Sigmoid colon (tissue), 7 donors: Measurements from ENCODE around the gene GRM1. TPM values are rescaled to one million over a fixed set of nuclear protein-coding genes. Genes with fewer than 3 reads are reported as not detected.

Experiments used
- DNase-seq: peaks from one replicate; pipeline ENCODE4 v3.0.0-alpha.2; 2019
- H3K27ac ChIP-seq, 4 donors: fragments of 200-600 bp; sonication (generic); one replicate each; pipeline ENCODE4 v1.5.1; 2016 to 2019; ENCODE audit warnings: mild to moderate bottlenecking in 1 of 4
- H3K27me3 ChIP-seq, 3 donors: fragments of 200-600 bp; sonication (generic); one replicate each; pipeline ENCODE4 v1.5.1; 2019; ENCODE audit warnings: mild to moderate bottlenecking in 1 of 3
- H3K36me3 ChIP-seq, 4 donors: fragments of 200-600 bp; sonication (generic); one replicate each; pipeline ENCODE4 v1.5.1; 2016 to 2019
- H3K4me1 ChIP-seq, 4 donors: fragments of 200-600 bp; sonication (generic); one replicate each; pipeline ENCODE4 v1.5.1; 2017 to 2019
- H3K4me3 ChIP-seq, 4 donors: fragments of 200-600 bp; sonication (generic); one replicate each; pipeline ENCODE4 v1.5.1; 2017 to 2019; ENCODE audit warnings: mild to moderate bottlenecking in 2 of 4, moderate library complexity in 1 of 4
- H3K9me3 ChIP-seq, 4 donors: fragments of 200-600 bp in 3 of 4; sonication (generic) in 3 of 4; one replicate each; pipeline versions ENCODE4 v1.5.1 to v1.6.1; 2013 to 2019
- CTCF ChIP-seq, 4 experiments: fragments of 450-650 bp in 3 of 4; fragments of 200-600 bp in 1 of 4; IDR thresholded peaks; one replicate each; pipeline ENCODE4 v1.5.1; 2016 to 2019; ENCODE audit warnings: antibody characterized with exemption in 4 of 4, mild to moderate bottlenecking in 3 of 4, moderate library complexity in 2 of 4
- EP300 ChIP-seq, 4 donors: sonication (generic); formaldehyde crosslinking; IDR thresholded peaks; one replicate each; pipeline ENCODE4 v1.6.1; 2017; ENCODE audit warnings: antibody characterized with exemption in 4 of 4
- POLR2A ChIP-seq, 2 donors: fragments of 450-650 bp; IDR thresholded peaks; one replicate each; pipeline ENCODE4 v1.6.1; 2016; ENCODE audit warnings: antibody characterized with exemption in 2 of 2, mild to moderate bottlenecking in 2 of 2, moderate library complexity in 2 of 2
- POLR2AphosphoS5 ChIP-seq, 4 donors: sonication (generic); formaldehyde crosslinking; IDR thresholded peaks; one replicate each; pipeline ENCODE4 v1.6.1; 2017; ENCODE audit warnings: antibody characterized with exemption in 4 of 4
- WGBS, 2 donors: extraction: QIAGEN DNeasy Blood & Tissue Kit; methylation state at CpG; one replicate each; pipeline ENCODE4 v1.1.7; 2013; 5-methylcytosine and 5-hydroxymethylcytosine counted together
- intact Hi-C: fragments of 100-400 bp; cut with DNase I; formaldehyde crosslinking; loops from one replicate; pipeline ENCODE4 v1.15.1; 2023
- polyA plus RNA-seq, 3 donors: library from polyadenylated mRNA; stranded (reverse); fragments of 200-250 nt; gene quantifications; one replicate each; pipeline ENCODE4 v1.2.3, GENCODE V29; 2013
- total RNA-seq, 4 donors: library from RNA; depleted of rRNA; stranded (reverse); fragments of >200 nt; gene quantifications; one replicate each; pipeline ENCODE4 v1.1.0, GENCODE V29; 2016
- donor health status: healthy with polysubstance abuse.
- donor health status: Bipolar disorder and iron deficiency.
- donor health status: healthy.

GRM1 gene
- total and polyA plus RNA-seq, 7 donors: under 0.01 to 0.36 (median 0.03) TPM; not detected in 4

- WGBS, 2 donors: 95 to 96% methylated on average over 4 of the region's 4 CpGs
- TF ChIP-seq POLR2AphosphoS5 (IDR thresholded peaks at IDR 0.05) (no peak), CTCF (IDR thresholded peaks at IDR 0.05) (no peak), EP300 (IDR thresholded peaks at IDR 0.05) (no peak), POLR2A (IDR thresholded peaks at IDR 0.05) (no peak)
- DNase-seq: no peak
Measured at GRCh38 chr6:146445233-146445632, 416.4 kb downstream of the GRM1 start.

GRCh38 chr6:146456886-146457285, 428.0 kb downstream of the GRM1 start:
- TF ChIP-seq POLR2A (IDR thresholded peaks at IDR 0.05): no peak
- no peak for TF ChIP-seq CTCF (IDR thresholded peaks at IDR 0.05)
- TF ChIP-seq EP300 (IDR thresholded peaks at IDR 0.05): no peak
- no peak for TF ChIP-seq POLR2AphosphoS5 (IDR thresholded peaks at IDR 0.05)
- WGBS, 2 donors: 35 to 60% methylated on average over 1 of the region's 1 CpG
- no peak overlapping the region for H3K27ac ChIP-seq
- no peak for DNase-seq
- no peaks in the 10 kb centered on the region for H3K36me3 ChIP-seq
- intact Hi-C loops: no loop called here
- H3K9me3 ChIP-seq: no peaks in the 10 kb centered on the region
- no peak overlapping the region for H3K4me3 ChIP-seq
- no peaks in the 10 kb centered on the region for H3K4me1 ChIP-seq
- H3K27me3 ChIP-seq: no peaks in the 10 kb centered on the region

More at GRCh38 chr6:146445233-146445632, 416.4 kb downstream of the GRM1 start:
- Histone ChIP-seq H3K4me1 (no peaks in the 10 kb centered on the region), H3K27me3 (no peaks in the 10 kb centered on the region), H3K27ac (no peak overlapping the region), H3K9me3 (no peaks in the 10 kb centered on the region), H3K4me3 (no peak overlapping the region), H3K36me3 (no peaks in the 10 kb centered on the region)
- intact Hi-C loops: no loop called here

DNA sequence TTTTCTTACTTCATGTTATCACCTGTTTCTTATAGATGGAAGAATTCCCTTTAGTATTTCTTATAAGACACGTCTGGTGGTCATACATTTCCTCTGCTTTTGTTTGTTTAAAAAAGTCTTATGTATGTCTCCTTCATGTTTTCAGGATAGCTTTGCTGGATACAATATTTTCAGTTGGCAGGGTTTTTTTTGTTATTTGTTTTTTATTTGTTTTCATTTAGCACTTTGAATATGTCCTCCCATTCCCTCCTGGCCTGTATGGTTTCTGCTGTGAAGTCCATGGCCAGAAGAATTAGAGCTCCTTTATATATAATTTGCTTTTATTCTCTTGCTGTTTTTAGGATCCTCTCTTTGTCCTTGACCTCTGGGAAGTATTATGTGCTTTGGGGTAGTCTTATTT, 432.1 kb downstream of the GRM1 start:
- no peak for DNase-seq
- TF ChIP-seq CTCF (IDR thresholded peaks at IDR 0.05): no peak
- no peak for TF ChIP-seq EP300 (IDR thresholded peaks at IDR 0.05)
- no peak for TF ChIP-seq POLR2AphosphoS5 (IDR thresholded peaks at IDR 0.05)
- no peak for TF ChIP-seq POLR2A (IDR thresholded peaks at IDR 0.05)
- Histone ChIP-seq H3K4me1 (no peaks in the 10 kb centered on the region), H3K9me3 (no peaks in the 10 kb centered on the region), H3K27ac (no peak overlapping the region), H3K27me3 (no peaks in the 10 kb centered on the region), H3K36me3 (no peaks in the 10 kb centered on the region), H3K4me3 (no peak overlapping the region)
- 76 to 90% methylated on average over 1 of the region's 1 CpG for whole genome bisulfite sequencing, 2 donors
- intact Hi-C loops: no loop called here

- no peak for TF ChIP-seq CTCF (IDR thresholded peaks at IDR 0.05)
- TF ChIP-seq POLR2AphosphoS5 (IDR thresholded peaks at IDR 0.05): no peak
- TF ChIP-seq EP300 (IDR thresholded peaks at IDR 0.05): no peak
- no peak for TF ChIP-seq POLR2A (IDR thresholded peaks at IDR 0.05)
- DNase-seq: no peak
- no peaks in the 10 kb centered on the region for H3K36me3 ChIP-seq
- H3K27ac ChIP-seq: no peak overlapping the region
- no peaks in the 10 kb centered on the region for H3K27me3 ChIP-seq
- no peaks in the 10 kb centered on the region for H3K9me3 ChIP-seq
- H3K4me3 ChIP-seq: no peak overlapping the region
- intact Hi-C loops: no loop called here
- no peaks in the 10 kb centered on the region for H3K4me1 ChIP-seq
- WGBS, 2 donors: 80 to 88% methylated on average over 3 of the region's 3 CpGs
Measured at GRCh38 chr6:146470091-146470770, 441.4 kb downstream of the GRM1 start.

GRCh38 chr6:146472918-146473317, 444.1 kb downstream of the GRM1 start:
- DNase-seq: no peak
- 68 to 72% methylated on average over 3 of the region's 3 CpGs for WGBS, 2 donors
- TF ChIP-seq POLR2A (IDR thresholded peaks at IDR 0.05) (no peak), EP300 (IDR thresholded peaks at IDR 0.05) (no peak), POLR2AphosphoS5 (IDR thresholded peaks at IDR 0.05) (no peak), CTCF (IDR thresholded peaks at IDR 0.05) (no peak)
- intact Hi-C loops: no loop called here
- Histone ChIP-seq H3K36me3 (no peaks in the 10 kb centered on the region), H3K9me3 (no peaks in the 10 kb centered on the region), H3K27ac (no peak overlapping the region), H3K4me1 (no peaks in the 10 kb centered on the region), H3K27me3 (no peaks in the 10 kb centered on the region), H3K4me3 (no peak overlapping the region)
